Right lobe of liver (tissue), 5 donors: ENCODE measurements around the gene C9. TPM values are rescaled to one million over a fixed set of nuclear protein-coding genes. Genes with fewer than 3 reads are reported as not detected.

Experiments used
- total RNA-seq, 6 experiments: library from RNA; depleted of rRNA in 2 of 6; stranded (reverse); fragments of >200 nt in 2 of 6; fragmentation: NEBNext Ultra II Directional in 3 of 6; extraction: Animal tissue kit (Norgen Biotek cat#: 25700) in 3 of 6; gene quantifications; one replicate each; pipeline versions ENCODE4 v1.1.0 to v1.2.4, GENCODE V29; 2016 to 2023
- donor health status: DM: no; HTN: no; CAD: no.
- donor health status: DM: no; HTN: no; CAD: no.
- donor health status: DM: no; HTN: yes; CAD: no.
- donor health status: DM: no; HTN: yes; CAD: no.

C9 gene
- total RNA-seq, 6 experiments from 2014 or later: 926 to 1,698 (median 1,449) TPM

Other genes starting within 250 kb of the C9 start
- gene FYB1, start 144.9 kb downstream of the C9 start, total RNA-seq: 10 to 100 TPM in 3 of 6 experiments, 1 to 10 TPM in 3; 3.7 to 15.3 (median 9.1) TPM
- 10 to 100 TPM in 5 of 6 experiments, 1 to 10 TPM in 1; 7.3 to 32.8 (median 14.0) TPM for gene DAB2, start 60.5 kb upstream of the C9 start, total RNA-seq